ENCODE data around the gene ABLIM1.

The ABLIM1 gene

GRCh38 chr10:114678820-114679219 lies 20.7 kb upstream of the ABLIM1 start:
- no peak for DNase-seq

DNA sequence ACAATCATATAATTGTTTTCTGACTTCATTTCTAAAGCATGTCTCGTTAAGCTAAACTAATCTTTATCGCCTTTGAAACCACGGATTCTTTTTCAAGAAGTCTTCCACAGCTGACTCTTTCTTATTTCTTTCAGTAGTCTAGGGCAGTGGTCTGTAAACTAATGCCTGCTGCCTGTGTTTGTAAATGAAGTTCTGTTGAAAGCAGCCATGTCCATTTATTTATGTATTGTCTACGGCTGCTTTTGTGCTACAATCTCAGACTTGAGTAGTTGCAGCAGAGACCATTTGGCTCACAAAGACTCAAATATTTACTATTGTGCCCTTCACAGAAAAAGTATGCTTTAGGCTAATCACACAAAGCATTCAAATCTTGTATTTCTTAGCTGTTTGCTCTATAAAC lies 20.3 kb upstream of the ABLIM1 start:
- no peak for DNase-seq

- no peak for DNase-seq
Measured at GRCh38 chr10:114674346-114674745, 16.3 kb upstream of the ABLIM1 start.

- DNase-seq: no peak
Measured at GRCh38 chr10:114669648-114670047, 11.6 kb upstream of the ABLIM1 start.

DNA sequence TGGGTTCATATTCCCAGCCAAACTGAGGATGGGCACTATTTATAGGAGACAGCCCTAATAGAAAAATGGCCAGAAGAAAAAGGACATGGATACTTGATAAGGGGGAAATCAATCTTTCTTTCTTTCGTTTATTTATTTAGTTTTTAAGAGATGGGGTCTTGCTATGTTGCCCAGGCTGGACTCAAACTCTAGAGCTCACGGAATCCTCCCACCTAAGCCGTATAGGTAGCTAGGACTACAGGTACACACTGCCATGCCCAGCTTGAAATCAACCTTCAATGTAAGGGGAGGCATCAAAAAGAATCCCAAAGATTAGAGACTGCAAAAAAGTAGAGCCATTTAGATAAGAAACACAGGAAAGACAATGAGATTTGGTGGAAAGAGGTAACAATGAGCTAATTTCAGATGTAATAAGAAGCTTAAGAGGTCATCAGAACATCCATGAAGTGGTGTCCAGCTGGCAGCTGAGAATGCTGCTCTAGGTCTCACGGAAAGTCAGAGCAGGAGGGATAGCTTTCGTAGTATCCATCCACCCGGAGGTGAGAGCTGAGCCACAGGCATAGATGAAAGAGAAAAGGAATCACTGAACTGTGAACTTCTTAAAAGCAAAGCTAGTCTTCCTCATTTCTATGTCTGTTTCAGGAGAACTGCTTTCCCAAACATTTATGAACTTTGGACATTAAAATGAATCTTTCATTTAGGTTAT lies 10.5 kb upstream of the ABLIM1 start:
- DNase-seq: no peak

DNA sequence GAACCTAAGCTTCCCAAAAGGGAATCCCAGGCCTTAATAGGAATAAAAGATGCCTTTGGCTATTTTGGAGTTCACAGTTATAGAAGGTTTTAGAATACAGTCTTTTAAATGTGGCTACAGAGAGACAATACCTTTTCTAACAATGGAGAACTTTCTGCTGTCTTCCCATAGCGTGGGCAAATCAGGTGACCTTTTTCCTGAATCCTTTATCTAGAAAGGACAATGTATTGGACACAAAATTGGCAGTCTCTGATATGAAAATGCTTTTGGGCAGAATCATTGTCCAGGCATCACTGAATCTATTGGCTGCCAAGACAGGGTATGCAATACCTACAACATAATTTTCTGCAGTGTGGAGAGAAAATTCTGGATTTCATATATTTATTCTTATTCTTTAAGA lies 7.8 kb upstream of the ABLIM1 start:
- no peak for DNase-seq

GRCh38 chr10:114665406-114665805 lies 7.3 kb upstream of the ABLIM1 start:
- DNase-seq: no peak

GRCh38 chr10:114664127-114664526 lies 6.1 kb upstream of the ABLIM1 start:
- DNase-seq: no peak

- DNase-seq: no peak
Measured at GRCh38 chr10:114663626-114664025, 5.6 kb upstream of the ABLIM1 start.

DNA sequence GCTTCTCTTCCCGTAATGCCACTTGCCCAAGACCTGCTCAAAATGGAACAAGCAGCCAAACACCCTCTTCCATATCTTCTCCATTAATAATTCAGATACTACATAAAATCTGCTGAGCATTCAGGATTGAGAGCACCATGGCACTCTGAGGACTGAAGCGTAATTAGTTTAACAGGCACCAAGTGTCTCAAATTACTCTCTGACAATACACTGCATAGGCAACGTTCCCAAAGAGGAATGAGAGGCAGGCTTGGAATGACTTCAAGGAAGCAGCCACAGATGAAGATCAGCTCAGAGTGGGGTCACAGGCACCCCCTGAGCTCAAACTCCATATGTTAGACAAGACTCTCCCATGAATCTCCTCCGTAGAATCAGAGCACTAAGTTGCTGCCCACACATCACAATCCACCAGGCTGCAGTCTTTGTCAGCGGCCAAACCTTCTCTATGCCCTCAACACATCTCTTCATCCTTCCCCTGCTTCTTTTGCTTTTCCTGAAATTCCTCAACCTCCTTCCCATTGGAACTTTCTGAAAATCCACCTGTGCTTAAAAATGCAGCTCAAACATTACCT lies 4.7 kb upstream of the ABLIM1 start:
- no peak for DNase-seq

DNA sequence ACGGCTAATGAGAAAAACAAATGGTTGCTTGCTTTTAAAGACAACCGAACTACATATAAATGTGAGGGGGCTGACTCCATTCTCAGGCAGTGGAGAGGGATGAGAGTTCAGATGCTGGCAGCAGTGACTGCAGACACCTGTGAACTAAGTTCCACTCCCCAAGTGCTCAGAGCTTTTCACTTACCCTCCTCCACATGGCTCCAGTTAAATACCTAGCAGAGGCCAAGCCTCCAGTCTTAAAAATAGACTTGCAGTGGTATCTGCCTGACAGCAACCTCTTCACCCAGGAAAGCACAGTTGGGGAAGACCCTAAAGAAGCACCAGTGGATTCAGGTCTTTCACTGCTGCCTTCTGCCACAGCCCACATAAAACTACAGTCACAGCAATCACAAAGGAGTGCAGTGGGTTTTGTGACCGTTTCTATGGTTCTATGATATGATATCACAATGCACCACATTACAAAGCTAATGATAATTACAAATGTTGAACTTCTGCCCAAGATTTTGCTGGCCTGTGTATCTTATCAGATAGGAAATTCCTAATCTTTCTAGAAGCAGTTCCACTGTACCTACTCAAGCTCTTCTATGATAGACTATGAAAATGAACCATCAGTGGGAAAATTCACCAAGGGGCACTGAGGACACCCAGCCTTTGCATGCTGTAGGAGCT lies 3.3 kb upstream of the ABLIM1 start:
- DNase-seq: no peak

GRCh38 chr10:114655671-114656070 lies 2.4 kb downstream of the ABLIM1 start:
- no peak for DNase-seq

- DNase-seq: no peak
Measured at GRCh38 chr10:114654822-114655575, 3.1 kb downstream of the ABLIM1 start.

- no peak for DNase-seq
Measured at GRCh38 chr10:114653926-114654325, 4.1 kb downstream of the ABLIM1 start.

DNA sequence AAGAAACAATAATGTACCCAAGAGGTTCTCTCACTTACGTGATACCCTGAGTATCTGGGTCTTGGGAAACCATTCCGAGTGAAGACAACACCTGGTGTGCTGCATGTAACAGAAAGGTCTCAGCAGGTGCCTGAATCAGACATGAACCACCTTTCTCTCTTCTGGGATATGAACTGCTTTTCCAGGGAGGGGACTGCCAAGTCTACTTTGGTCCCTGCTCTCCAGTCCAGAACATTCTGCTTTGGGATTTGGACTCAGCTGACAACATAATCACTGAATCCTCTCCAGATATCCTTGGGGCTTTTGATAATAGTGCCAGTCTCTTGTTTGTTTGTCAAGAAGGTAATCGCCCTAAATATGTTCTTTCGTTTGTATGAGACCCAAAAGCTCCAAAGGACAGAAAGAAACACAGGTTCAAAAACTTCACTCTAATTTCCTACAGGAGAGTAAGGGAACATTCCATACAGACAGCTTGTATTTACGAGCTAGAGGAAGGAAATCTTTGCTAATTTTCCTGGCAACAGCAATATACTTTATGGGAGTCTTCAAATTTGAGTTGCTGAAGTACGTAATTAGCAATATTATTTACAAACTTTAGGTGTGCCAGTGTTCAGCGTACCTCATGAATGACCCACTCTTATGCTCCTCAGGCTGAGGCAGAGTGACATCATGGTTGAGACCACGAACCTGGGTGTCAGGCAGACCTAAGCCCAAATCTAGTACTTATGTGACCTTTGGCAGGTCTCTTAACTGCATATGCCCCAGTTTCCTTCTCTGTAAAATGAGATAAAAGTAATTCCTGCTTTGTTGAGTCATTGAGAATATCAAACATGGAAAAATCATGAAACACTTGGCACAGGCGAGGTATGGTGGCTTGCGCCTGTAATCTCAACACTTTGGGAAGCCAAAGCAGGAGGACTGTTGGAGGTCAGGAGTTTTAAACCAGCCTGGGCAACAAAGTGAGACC lies 5.4 kb downstream of the ABLIM1 start:
- DNase-seq: no peak

- DNase-seq: no peak
Measured at GRCh38 chr10:114650831-114651230, 7.2 kb downstream of the ABLIM1 start.

DNA sequence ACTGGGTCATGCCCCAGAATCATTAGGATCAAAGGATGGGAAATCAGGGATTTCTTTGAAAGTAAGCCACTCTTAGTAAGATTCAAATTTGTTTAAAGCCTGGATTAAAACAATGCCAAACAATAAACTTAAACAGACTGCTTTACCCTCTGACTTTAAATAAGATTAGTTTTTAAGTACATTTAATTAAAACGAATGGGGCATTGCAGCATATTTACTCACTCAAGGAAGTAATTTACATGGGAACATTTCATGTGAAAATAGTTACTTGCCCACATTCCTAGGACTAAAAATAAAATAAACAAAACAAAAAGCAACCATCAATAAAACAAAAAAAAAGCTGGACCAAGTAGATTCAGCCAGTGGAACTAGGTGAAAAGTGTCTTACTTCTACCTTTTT lies 7.8 kb downstream of the ABLIM1 start:
- no peak for DNase-seq

DNA sequence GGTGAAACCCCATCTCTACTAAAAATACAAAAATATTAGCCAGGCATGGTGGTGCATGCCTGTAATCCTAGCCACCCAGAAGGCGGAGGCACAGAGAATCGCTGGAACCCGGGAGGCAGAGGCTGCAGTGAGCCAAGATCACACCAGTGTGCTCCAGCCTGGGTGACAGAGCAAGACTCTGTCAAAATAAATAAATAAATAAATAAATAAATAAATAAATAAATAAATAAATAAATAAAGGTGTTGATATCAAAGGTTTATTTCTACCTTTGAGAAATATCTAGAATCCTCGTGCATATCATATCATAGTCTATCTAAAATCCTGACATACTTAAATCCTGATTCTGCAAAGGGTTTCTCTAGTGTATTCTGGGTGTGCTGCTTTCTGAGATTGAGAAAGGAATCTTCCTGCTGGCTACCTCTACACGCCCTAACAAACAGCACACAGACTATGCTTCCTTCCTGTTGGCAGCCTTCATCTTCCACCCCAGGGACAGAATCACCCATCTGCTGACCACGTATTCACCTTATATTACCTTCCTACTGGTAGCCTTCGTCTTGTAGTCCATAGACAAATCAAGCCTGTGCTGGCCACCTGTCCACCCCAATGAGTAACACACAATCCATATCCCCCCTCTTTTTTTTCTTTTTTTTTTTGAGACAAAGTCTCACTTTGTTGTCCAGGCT lies 8.7 kb downstream of the ABLIM1 start:
- DNase-seq: no peak

GRCh38 chr10:114648368-114648767 lies 9.7 kb downstream of the ABLIM1 start:
- DNase-seq: no peak

GRCh38 chr10:114647545-114648138 lies 10.4 kb downstream of the ABLIM1 start:
- DNase-seq: no peak

DNA sequence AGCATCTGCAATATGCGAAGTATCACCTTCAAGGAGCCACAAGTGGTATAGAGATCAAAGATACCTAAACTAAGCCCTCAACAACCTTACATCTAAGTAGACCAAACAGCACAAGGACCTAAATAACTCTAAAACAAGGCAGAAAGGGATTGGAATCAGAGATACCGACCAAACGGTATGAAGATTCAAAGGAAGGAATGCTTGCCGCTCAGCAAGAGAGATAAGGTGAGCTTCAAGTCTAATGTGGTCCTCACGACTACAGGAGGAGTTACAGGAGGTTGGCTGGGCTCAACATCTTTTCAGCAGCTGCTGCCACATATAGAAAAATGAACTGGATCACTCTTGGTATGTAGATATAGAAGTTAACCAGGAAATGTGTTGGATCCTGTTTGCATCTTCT lies 11.6 kb downstream of the ABLIM1 start:
- no peak for DNase-seq
